ENCODE data around the gene FOXL1.

Gene FOXL1

GRCh38 chr16:86595983-86596605 is 17.7 kb downstream of the FOXL1 start:
- Histone ChIP-seq H3K4me3 (replicated peaks; ENCODE audit: insufficient read depth, low read length) (no peak overlapping the region), H3K27ac (replicated peaks) (no peak overlapping the region), H3K27me3 (ENCODE audit: insufficient read depth, poor library complexity, severe bottlenecking) (no peaks in the 10 kb centered on the region)
- no peak for DNase-seq (ENCODE audit: low read depth in 1 of 2, low spot score in 1 of 2)
- TF ChIP-seq CTCF (IDR thresholded peaks at IDR 0.05; ENCODE audit: insufficient read depth, low read length) (no peak), REST (IDR thresholded peaks at IDR 0.05; ENCODE audit: insufficient replicate concordance, low read depth) (no peak), SPI1 (IDR thresholded peaks at IDR 0.05; ENCODE audit: borderline replicate concordance, low read depth) (no peak), POLR2AphosphoS5 (IDR thresholded peaks at IDR 0.05; ENCODE audit: low read depth) (no peak), GABPA (IDR thresholded peaks at IDR 0.05; ENCODE audit: low read depth) (no peak)

DNA sequence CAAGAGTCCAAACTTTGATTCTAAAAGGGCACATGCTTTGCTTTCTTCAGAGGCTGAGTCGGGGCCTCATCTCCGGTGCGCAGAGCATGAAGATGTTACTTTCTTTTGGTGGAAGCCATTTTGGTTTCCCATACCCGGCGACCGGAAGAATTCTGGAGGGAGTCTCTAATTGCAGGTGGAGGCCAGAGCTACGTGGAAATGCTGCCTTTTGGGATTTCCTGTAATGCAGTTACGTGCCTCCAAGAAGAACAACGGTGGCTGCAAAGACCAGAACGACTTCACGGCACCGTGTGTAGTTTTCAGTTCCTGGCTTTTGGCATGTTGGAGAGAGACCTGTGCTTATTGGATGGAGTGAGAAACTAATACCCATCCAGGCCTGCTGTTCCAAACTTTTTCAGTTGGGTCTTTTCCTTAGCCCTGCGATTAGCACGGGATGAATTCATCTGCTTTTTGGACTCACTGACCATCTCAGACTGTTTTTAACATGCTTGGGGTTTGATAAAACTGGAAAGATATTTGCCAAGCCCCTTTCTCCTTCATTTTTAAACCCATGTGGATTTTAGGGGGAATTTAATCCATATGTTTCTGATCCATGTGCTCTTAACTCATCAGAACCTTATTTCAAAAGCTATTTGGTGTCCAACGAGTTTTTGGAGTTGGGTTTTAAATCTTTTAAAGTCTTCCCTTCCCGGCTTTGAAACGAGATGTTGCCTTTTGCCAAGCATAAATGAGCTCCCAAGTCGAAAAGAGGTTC is 19.0 kb downstream of the FOXL1 start:
- TF ChIP-seq CTCF (IDR thresholded peaks at IDR 0.05; ENCODE audit: insufficient read depth, low read length) (no peak), SPI1 (IDR thresholded peaks at IDR 0.05; ENCODE audit: borderline replicate concordance, low read depth) (no peak), GABPA (IDR thresholded peaks at IDR 0.05; ENCODE audit: low read depth) (no peak), POLR2AphosphoS5 (IDR thresholded peaks at IDR 0.05; ENCODE audit: low read depth) (no peak), REST (IDR thresholded peaks at IDR 0.05; ENCODE audit: insufficient replicate concordance, low read depth) (no peak)

DNA sequence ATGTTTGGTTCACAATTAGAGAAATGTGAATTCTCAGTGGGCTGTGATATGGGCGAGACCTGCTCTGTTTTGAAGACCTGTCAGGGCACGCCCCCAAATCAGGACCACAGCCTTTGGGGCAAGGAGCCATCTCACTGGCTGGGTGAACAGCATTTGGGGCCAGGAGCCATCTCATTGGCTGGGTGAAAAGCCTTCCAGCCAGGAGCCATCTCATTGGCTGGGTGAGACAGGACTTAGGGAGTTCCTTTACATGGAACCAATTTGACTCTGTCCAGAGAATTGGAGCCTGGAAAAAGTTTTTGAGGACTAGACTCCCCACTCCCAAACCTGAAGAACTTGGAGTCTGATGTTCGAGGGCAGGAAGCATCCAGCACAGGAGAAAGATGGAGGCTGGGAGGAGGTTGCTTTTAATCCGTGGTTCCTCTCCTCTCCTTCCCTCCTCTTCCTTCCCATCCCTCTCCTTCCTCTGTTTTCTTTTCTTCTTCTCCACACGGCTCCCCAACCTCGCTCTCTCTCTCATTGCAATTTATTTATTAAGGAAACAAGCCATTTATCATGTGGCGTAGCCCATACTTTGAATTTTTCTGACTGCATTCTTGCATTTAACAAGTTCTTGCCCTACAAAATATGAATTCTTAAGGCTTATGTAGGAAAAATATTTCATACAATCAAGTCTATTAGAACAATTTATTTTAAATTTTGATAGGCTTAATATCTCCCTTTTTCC is 19.7 kb downstream of the FOXL1 start:
- no peak for TF ChIP-seq CTCF (IDR thresholded peaks at IDR 0.05; ENCODE audit: insufficient read depth, low read length)
- no peak for TF ChIP-seq GABPA (IDR thresholded peaks at IDR 0.05; ENCODE audit: low read depth)
- TF ChIP-seq REST (IDR thresholded peaks at IDR 0.05; ENCODE audit: insufficient replicate concordance, low read depth), result no peak
- no peak for TF ChIP-seq POLR2AphosphoS5 (IDR thresholded peaks at IDR 0.05; ENCODE audit: low read depth)
- no peak for TF ChIP-seq SPI1 (IDR thresholded peaks at IDR 0.05; ENCODE audit: borderline replicate concordance, low read depth)
- Histone ChIP-seq H3K4me3 (replicated peaks; ENCODE audit: insufficient read depth, low read length) (no peak overlapping the region), H3K27ac (replicated peaks) (no peak overlapping the region), H3K27me3 (ENCODE audit: insufficient read depth, poor library complexity, severe bottlenecking) (no peaks in the 10 kb centered on the region)
- no peak for DNase-seq (ENCODE audit: low read depth in 1 of 2, low spot score in 1 of 2)

More for the DNA sequence above, 19.0 kb downstream of the FOXL1 start:
- Histone ChIP-seq H3K4me3 (replicated peaks; ENCODE audit: insufficient read depth, low read length) (no peak overlapping the region), H3K27ac (replicated peaks) (no peak overlapping the region), H3K27me3 (ENCODE audit: insufficient read depth, poor library complexity, severe bottlenecking) (no peaks in the 10 kb centered on the region)
- DNase-seq (ENCODE audit: low read depth in 1 of 2, low spot score in 1 of 2), result no peak
